Cardiac fibroblast (primary cell): ENCODE results near the gene GCN1.

ENCODE experiments used
- DNase-seq, 2 donors: peaks; one replicate each; pipeline versions ENCODE4 v3.0.0 to v3.0.0-alpha.2; 2010; ENCODE audit warnings: low read depth in 2 of 2
- H3K4me3 ChIP-seq, 2 donors: replicated peaks in 1 of 2; 1 replicate in 1 of 2; 2 replicates in 1 of 2; pipeline ENCODE4 v1.5.1; 2011; ENCODE audit warnings: low read depth in 2 of 2, low read length in 2 of 2, mild to moderate bottlenecking in 2 of 2, moderate library complexity in 1 of 2
- TF ChIP-seq, protein P1 (sequence below): IDR thresholded peaks from one replicate; pipeline ENCODE4 v1.5.1; 2011; ENCODE audit warnings: low read depth, mild to moderate bottlenecking, low read length, inconsistent platforms

The GCN1 gene

DNA sequence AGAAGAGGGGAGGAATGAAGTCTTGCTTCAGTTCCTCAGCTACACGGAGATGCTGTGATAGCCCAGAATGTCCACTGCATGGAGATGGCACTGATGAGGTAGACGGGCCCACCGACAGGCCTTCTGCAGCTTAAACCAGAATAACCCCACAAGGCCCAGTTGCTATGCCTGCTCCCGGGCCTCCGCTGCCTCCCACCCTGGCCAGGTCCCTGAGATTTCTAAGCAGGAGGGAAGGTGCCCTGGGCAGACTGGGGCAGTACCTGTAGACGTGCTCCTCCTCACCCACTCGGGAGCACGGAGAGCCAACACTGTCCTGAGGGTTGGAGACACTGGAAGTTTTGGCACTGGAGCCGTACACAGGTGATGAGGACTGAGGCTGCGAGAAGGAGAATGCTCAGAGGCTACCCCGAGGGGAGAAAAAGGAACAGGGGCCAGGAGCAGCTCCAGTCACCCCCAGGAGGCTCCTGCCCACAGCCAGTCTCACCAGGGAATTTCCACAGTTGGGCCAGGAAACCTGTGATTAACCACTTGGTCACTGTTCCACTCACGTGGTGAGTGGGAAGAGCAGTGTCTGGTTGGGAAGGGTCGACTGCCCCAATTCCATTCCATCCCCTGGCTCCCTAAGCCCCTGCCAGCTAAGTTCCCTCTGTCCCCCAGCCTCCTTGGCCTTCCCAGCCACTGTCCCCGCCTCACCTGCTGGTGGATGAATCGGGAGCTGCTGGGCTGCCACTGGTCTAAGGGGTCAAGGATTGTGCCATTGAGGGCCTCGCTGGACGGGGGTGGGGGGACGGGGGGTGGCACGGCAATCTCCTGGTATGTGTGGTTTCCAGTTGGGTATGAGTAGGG is 29.2 kb upstream of the GCN1 start:
- TF ChIP-seq, protein P1, sequence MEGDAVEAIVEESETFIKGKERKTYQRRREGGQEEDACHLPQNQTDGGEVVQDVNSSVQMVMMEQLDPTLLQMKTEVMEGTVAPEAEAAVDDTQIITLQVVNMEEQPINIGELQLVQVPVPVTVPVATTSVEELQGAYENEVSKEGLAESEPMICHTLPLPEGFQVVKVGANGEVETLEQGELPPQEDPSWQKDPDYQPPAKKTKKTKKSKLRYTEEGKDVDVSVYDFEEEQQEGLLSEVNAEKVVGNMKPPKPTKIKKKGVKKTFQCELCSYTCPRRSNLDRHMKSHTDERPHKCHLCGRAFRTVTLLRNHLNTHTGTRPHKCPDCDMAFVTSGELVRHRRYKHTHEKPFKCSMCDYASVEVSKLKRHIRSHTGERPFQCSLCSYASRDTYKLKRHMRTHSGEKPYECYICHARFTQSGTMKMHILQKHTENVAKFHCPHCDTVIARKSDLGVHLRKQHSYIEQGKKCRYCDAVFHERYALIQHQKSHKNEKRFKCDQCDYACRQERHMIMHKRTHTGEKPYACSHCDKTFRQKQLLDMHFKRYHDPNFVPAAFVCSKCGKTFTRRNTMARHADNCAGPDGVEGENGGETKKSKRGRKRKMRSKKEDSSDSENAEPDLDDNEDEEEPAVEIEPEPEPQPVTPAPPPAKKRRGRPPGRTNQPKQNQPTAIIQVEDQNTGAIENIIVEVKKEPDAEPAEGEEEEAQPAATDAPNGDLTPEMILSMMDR: no peak
- DNase-seq: no peak
- H3K4me3 ChIP-seq: no peak overlapping the region

DNA sequence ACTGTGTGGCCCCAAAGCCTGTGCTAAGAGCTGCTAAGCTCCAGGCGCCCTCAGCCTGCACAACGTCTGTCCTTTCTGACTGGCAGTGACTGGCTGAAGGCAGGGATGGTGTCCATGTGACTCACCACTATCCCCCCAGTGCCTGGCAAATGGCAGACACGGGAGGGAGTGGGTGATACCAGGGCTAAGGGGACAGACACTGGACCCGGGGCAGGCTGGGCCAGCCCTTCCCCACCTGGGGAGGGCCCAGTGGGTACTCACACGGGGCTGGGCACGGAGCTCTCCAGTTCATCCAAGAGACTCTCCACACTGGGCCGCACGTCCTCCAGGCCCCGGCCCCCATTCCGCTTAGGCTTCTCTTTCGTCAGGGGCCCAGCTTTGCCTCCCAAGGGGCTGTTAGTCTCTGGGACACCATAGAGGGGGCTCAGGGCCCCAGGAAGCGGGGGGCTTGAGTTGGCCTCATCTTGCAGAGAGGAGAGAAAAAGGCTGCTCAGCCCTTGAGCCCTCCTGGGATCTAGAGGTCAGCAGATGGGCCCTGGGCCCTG is 27.8 kb upstream of the GCN1 start:
- TF ChIP-seq, protein P1: no peak
- no peak for DNase-seq
- no peak overlapping the region for H3K4me3 ChIP-seq

DNA sequence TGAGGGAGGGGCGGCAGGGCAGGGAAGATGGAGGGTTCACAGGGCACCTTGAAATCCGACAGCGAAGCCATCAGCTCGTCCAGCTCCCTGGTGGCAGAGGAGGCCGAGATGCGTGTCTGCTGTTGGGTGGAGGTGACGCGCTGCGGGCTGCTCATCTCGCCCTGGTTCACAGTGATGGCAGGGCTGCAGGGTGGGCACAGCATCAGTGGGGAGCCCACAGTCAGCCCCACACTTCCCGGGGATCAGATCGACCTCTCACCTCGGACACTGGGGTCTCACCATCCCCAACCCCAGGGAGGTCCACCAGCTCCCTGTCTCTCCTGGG is 27.0 kb upstream of the GCN1 start:
- DNase-seq: no peak
- no peak overlapping the region for H3K4me3 ChIP-seq
- TF ChIP-seq, protein P1: no peak

DNA sequence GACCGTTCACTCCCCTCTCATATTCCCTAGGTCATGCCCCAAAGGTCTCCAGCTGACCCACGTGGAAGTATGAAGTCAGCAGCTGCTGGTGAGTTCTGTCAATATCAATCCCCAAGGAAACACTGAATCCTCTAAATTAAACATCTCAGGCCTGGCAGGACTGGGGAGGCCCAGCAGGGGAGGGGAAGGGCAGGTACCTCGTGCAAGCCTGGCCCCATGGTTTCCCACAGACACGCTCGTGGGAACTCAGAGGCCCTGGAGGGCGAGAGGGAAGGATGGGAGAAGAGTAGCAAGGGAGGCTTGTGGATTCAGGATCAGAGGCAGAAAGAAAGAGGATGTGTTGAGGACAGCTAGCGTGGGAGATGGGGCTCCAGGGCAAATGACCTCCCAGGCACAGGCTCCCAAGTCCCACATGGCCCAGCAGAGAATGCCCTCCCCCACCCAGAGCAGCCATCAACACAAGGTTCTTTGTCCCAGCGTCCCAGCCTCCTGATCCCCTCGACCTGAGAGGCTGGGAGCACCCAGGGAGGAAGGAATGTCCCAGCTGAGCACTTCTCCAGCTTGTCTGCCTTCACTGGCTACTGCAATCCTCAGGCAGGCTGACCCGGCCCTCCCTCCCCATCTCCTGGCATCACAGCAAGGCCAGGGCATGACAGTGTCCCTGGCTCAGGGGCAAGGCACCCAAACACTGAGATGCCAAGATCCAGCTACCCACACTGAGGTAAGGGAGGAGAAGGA is 26.5 kb upstream of the GCN1 start:
- TF ChIP-seq, protein P1: no peak
- H3K4me3 ChIP-seq: no peak overlapping the region
- no peak for DNase-seq

DNA sequence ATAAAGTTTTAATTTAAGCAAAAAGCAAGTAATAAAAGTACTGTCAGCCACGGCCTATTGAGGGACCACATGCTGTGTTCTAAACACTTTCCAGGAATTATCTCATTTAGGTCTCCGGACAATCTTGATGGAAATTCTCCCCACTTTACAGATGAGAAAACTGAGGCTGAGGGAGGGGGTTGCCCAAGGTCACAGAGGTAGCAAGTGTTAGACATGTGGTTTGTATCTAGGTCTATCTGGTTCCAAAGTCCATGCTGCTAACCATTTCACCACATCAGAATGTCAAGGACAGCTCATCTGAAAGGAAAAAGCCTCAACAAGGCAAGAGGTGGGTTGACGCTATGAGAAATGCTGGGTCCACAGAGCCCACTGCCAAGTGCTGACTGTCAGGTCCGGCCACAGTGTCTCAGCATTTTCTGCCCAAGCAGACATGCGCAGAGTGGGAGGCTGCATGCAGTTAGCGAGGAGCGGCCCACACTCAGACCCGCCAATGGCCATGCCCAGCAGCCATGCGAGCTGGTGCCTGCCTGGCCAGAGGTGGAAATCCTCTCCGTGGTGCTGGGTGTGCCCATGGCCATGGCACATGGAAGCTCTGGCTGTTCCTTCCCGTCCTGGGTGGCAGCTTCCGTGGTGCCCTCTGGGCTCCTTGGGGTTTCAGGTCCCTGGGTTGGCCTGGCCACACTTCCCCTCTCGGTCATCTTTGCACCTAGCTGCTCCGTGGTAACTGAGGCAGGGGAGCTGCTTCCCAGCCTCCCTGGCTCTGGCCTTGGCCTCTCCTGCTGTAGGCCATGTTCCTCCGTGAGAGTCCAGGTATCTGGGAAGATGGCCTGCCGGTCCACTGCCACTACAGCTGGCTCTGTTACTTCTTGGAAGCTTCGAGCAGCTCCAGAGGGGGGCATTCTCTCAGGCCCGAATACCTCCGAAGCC is 24.4 kb upstream of the GCN1 start:
- H3K4me3 ChIP-seq: no peak overlapping the region
- TF ChIP-seq, protein P1: no peak
- no peak for DNase-seq

DNA sequence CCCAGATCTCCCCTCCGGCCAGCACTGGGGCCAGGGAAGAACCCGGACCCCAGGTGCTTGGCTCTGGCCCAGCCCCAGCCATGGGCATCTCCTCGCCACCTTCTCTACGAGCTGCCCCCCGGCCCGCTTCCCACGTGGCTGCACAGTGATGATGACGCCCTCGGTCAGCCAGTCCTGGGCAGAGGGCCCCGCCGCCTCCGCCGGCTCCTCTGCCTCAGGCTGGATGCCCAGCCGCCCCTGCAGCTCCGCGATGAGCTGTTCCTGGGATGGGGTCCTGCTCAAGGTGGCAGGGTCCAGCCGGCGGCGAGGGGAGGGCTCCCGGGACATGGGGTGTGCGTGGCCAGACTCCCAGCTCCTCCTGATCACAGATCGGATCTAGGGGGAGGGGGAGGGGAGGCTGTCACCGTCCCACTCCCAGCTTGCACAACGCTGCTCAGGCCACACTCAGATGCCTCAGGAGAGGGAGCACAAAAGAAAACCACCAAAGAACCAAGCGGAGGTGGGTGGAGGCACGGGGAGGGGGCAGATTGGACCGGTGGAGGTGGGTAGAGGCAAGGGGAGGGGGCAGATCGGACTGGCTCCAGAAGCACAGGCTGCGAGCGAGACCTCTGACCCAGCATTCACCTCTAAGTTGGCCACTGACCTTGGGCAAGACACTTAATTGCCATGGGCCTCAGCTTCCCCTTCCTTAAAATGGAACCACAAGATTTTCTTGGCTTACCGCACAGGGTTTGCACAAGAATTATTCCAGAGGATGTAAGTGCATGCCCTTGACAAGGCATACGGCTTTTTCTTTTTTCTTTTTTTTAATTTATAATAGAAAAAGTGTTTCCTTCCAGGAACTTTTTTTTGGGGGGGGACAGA is 22.5 kb upstream of the GCN1 start:
- no peak overlapping the region for H3K4me3 ChIP-seq
- TF ChIP-seq, protein P1: no peak
- no peak for DNase-seq
